Gastroesophageal sphincter (tissue), 3 donors: Measurements from ENCODE around the gene ERCC6.

Experiments used
- CTCF ChIP-seq, 4 experiments: fragments of 200-600 bp in 2 of 4; fragments of 450-650 bp in 2 of 4; sonication (generic) in 1 of 4; IDR thresholded peaks; one replicate each; pipeline ENCODE4 v1.5.1; 2017 to 2019; ENCODE audit warnings: antibody characterized with exemption in 4 of 4, mild to moderate bottlenecking in 2 of 4, moderate library complexity in 2 of 4
- EP300 ChIP-seq: sonication (generic); formaldehyde crosslinking; IDR thresholded peaks from one replicate; pipeline ENCODE4 v1.6.1; 2017; ENCODE audit warnings: antibody characterized with exemption, mild to moderate bottlenecking

GRCh38 chr10:49558190-49558589 is 19.3 kb upstream of the ERCC6 start:
- no peak for TF ChIP-seq CTCF (IDR thresholded peaks at IDR 0.05)
- no peak for TF ChIP-seq EP300
